IMR-90 (cell line): ENCODE measurements around the gene IL4R.

Experiments
- CTCF ChIP-seq: conservative IDR thresholded peaks from 2 replicates; pipeline ENCODE4 v1.5.1; 2012; ENCODE audit warnings: mild to moderate bottlenecking, low read depth, low read length, improper control_type of control experiment
- MXI1 ChIP-seq: IDR thresholded peaks from 2 replicates; pipeline ENCODE4 v1.6.1; 2012; ENCODE audit warnings: low read depth, mild to moderate bottlenecking, low read length, moderate library complexity, borderline replicate concordance

GRCh38 chr16:27374804-27375425 lies 61.1 kb downstream of the IL4R start:
- TF ChIP-seq MXI1 = no peak
- TF ChIP-seq CTCF = peak; percentile 59
